ENCODE measurements around the gene GBGT1. TPM values are rescaled to one million over a fixed set of nuclear protein-coding genes. Genes with fewer than 3 reads are reported as not detected.

Gene GBGT1
- total RNA-seq, 1 experiment from 2014 or later, result not detected

DNA sequence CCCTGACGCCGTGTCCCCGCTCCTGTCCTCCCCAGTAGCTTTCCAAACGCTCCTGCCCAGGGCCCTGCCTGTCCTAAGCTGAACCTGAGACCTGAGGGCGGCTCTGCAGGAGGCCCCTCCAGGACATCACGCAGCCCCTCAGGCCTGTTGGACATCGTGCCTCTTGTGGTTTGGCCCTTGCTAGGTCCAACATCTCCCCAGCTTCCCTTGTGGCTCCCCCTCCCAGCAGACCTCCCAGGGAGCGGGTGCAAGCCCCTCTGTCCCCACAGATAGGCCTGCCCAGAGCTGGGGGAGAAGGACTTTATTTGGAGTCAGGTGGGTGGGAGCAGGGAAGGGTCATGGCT is 41.3 kb upstream of the GBGT1 start:
- Histone ChIP-seq H4K20me1 (ENCODE audit: low read length) (no peaks in the 10 kb centered on the region), H3F3A (ENCODE audit: low read length, unreplicated experiment) (no peaks in the 10 kb centered on the region), H3K9me2 (replicated peaks; ENCODE audit: low read length) (no peaks in the 10 kb centered on the region), H3K4me2 (ENCODE audit: low read length) (no peak overlapping the region), H3K9me3 (ENCODE audit: low read length) (no peaks in the 10 kb centered on the region), H3K79me2 (ENCODE audit: low read length) (no peaks in the 10 kb centered on the region), H3K36me3 (ENCODE audit: low read depth, low read length) (no peaks in the 10 kb centered on the region), H2AFZ (ENCODE audit: low read length) (no peak overlapping the region), H3K4me3 (ENCODE audit: low read length) (no peak overlapping the region), H3K9ac (ENCODE audit: low read length) (no peak overlapping the region), H3K27me3 (ENCODE audit: low read length) (no peaks in the 10 kb centered on the region), H3K27ac (ENCODE audit: low read length) (no peak overlapping the region), H3K4me1 (ENCODE audit: insufficient read depth, low read length) (peaks cover 7% of the 10 kb centered on the region)
- ChIA-PET CTCF (no interaction called here), POLR2A (ENCODE audit: unreplicated experiment) (no interaction called here)
- ATAC-seq (no peak), DNase-seq (no peak)
- TF ChIP-seq EZH2phosphoT487 (IDR thresholded peaks at IDR 0.05; ENCODE audit: borderline replicate concordance, low read length), result no peak
- TF ChIP-seq, protein P1, sequence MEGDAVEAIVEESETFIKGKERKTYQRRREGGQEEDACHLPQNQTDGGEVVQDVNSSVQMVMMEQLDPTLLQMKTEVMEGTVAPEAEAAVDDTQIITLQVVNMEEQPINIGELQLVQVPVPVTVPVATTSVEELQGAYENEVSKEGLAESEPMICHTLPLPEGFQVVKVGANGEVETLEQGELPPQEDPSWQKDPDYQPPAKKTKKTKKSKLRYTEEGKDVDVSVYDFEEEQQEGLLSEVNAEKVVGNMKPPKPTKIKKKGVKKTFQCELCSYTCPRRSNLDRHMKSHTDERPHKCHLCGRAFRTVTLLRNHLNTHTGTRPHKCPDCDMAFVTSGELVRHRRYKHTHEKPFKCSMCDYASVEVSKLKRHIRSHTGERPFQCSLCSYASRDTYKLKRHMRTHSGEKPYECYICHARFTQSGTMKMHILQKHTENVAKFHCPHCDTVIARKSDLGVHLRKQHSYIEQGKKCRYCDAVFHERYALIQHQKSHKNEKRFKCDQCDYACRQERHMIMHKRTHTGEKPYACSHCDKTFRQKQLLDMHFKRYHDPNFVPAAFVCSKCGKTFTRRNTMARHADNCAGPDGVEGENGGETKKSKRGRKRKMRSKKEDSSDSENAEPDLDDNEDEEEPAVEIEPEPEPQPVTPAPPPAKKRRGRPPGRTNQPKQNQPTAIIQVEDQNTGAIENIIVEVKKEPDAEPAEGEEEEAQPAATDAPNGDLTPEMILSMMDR (conservative IDR thresholded peaks at IDR 0.05; ENCODE audit: low read depth, low read length), result no peak
- no peak for TF ChIP-seq EZH2 (IDR thresholded peaks at IDR 0.05; ENCODE audit: low read length, unreplicated experiment)
- intact Hi-C loops (cut with micrococcal nuclease), result no loop called here
- no TSS peak for BruUV-seq (replicated peaks)

DNA sequence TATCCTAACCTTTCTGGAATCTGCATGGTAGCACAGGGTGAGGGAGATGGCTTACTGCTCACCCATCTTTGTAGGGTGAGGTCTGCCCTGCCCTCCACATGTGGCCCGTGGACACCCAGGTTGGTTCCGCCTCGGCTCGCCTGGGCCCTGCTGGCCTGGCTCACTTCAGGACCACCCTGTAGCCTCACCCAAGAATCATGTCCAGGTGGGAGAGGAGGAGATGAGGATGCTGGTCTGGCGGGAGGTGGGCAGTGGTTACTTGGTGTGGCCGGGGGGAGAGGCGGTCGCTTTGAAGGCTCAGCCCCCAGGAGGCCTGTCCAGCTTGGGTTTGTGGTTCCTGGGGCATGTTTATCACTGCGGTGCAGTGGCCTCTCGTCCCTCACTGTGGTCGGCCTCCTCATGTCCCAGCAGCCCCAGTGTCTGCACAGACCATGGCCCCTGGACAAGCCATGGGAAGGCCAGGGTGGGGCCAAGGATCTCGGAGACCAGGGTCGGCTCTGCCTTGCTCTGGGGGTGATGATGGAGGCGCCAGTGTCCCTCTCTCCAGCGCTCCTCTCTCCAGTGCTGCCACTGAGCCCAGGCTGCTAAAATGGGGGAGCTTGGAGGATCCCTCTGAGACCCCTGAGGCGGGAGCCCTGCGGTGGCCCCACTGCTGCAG is 40.8 kb upstream of the GBGT1 start:
- H3K4me1 ChIP-seq (ENCODE audit: insufficient read depth, low read length), result peaks cover 2% of the 10 kb centered on the region; the same call in 1 of the 2 replicates
- DNase-seq (no peak), ATAC-seq (no peak)
- H3K79me2 ChIP-seq (ENCODE audit: low read length), result no peaks in the 10 kb centered on the region
- no peak overlapping the region for H3K4me3 ChIP-seq (ENCODE audit: low read length)
- H4K20me1 ChIP-seq (ENCODE audit: low read length), result no peaks in the 10 kb centered on the region
- no peaks in the 10 kb centered on the region for H3K9me3 ChIP-seq (ENCODE audit: low read length)
- TF ChIP-seq EZH2 (IDR thresholded peaks at IDR 0.05; ENCODE audit: low read length, unreplicated experiment) (no peak), EZH2phosphoT487 (IDR thresholded peaks at IDR 0.05; ENCODE audit: borderline replicate concordance, low read length) (no peak)
- TF ChIP-seq, protein P1 (conservative IDR thresholded peaks at IDR 0.05; ENCODE audit: low read depth, low read length), result no peak
- H3K27ac ChIP-seq (ENCODE audit: low read length), result no peak overlapping the region
- POLR2A ChIA-PET (ENCODE audit: unreplicated experiment), result no interaction called here
- no peak overlapping the region for H2AFZ ChIP-seq (ENCODE audit: low read length)
- CTCF ChIA-PET, result no interaction called here
- H3K36me3 ChIP-seq (ENCODE audit: low read depth, low read length), result no peaks in the 10 kb centered on the region
- no peaks in the 10 kb centered on the region for H3F3A ChIP-seq (ENCODE audit: low read length, unreplicated experiment)
- H3K4me2 ChIP-seq (ENCODE audit: low read length), result no peak overlapping the region
- BruUV-seq (replicated peaks), result no TSS peak
- H3K27me3 ChIP-seq (ENCODE audit: low read length), result no peaks in the 10 kb centered on the region
- no peaks in the 10 kb centered on the region for H3K9me2 ChIP-seq (replicated peaks; ENCODE audit: low read length)
- H3K9ac ChIP-seq (ENCODE audit: low read length), result no peak overlapping the region
- intact Hi-C loops (cut with micrococcal nuclease), result no loop called here

DNA sequence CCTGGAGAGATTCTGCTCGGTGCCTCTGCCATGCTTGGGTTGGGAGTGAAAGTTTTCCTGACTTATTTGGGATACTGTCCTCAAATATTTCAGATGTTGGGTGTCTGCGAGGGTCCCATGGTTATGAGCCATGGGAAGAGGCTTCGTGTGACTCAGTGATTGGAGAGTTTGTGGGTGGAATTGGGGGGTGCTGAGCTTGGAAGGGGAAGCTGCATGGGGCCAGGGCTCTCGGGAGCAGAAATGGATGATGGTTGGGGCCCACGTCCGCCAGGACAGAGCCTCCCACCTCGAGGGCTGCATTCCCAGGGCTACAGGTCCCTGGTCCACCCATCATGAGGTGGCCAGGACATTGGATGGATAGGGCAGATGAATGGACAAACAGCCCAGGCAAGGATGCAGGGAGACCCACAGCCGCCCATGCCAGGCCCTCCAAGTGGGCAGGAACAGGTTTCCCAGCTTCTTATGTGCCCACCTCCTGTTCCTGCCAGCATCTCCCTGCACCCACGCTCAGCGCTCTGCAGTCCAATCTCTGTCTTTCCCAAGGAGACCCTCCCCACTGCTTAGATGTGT is 39.9 kb upstream of the GBGT1 start:
- no peak overlapping the region for H3K4me3 ChIP-seq (ENCODE audit: low read length)
- no peaks in the 10 kb centered on the region for H3F3A ChIP-seq (ENCODE audit: low read length, unreplicated experiment)
- intact Hi-C loops (cut with micrococcal nuclease), result no loop called here
- H3K36me3 ChIP-seq (ENCODE audit: low read depth, low read length), result no peaks in the 10 kb centered on the region
- ChIA-PET CTCF (no interaction called here), POLR2A (ENCODE audit: unreplicated experiment) (no interaction called here)
- no peaks in the 10 kb centered on the region for H3K9me2 ChIP-seq (replicated peaks; ENCODE audit: low read length)
- H4K20me1 ChIP-seq (ENCODE audit: low read length), result no peaks in the 10 kb centered on the region
- TF ChIP-seq EZH2phosphoT487 (IDR thresholded peaks at IDR 0.05; ENCODE audit: borderline replicate concordance, low read length) (no peak), EZH2 (IDR thresholded peaks at IDR 0.05; ENCODE audit: low read length, unreplicated experiment) (no peak)
- TF ChIP-seq, protein P1 (conservative IDR thresholded peaks at IDR 0.05; ENCODE audit: low read depth, low read length), result no peak
- H3K27ac ChIP-seq (ENCODE audit: low read length), result no peak overlapping the region
- H2AFZ ChIP-seq (ENCODE audit: low read length), result no peak overlapping the region
- H3K79me2 ChIP-seq (ENCODE audit: low read length), result no peaks in the 10 kb centered on the region
- H3K9ac ChIP-seq (ENCODE audit: low read length), result no peak overlapping the region
- H3K9me3 ChIP-seq (ENCODE audit: low read length), result no peaks in the 10 kb centered on the region
- DNase-seq, result no peak
- no peaks in the 10 kb centered on the region for H3K4me1 ChIP-seq (ENCODE audit: insufficient read depth, low read length)
- H3K4me2 ChIP-seq (ENCODE audit: low read length), result no peak overlapping the region
- no peak for ATAC-seq
- no TSS peak for BruUV-seq (replicated peaks)
- H3K27me3 ChIP-seq (ENCODE audit: low read length), result no peaks in the 10 kb centered on the region
